Renal cortex interstitium (tissue), 3 donors: ENCODE data around the gene ICAM3. TPM values are rescaled to one million over a fixed set of nuclear protein-coding genes. Genes with fewer than 3 reads are reported as not detected.

Source experiments
- polyA plus RNA-seq, 3 donors: library from polyadenylated mRNA; unstranded; fragments of 120-200 nt; gene quantifications; one replicate each; pipeline ENCODE4 v1.2.1, GENCODE V29; 2013; ENCODE audit not compliant: insufficient read length in 3 of 3

Gene ICAM3
- polyA plus RNA-seq, 3 donors: 8.2 to 10.4 (median 10.0) TPM

Other genes starting within 250 kb of the ICAM3 start
- 1 to 10 TPM; 1.4 to 2.9 (median 2.9) TPM for gene ANGPTL6, start 236.9 kb downstream of the ICAM3 start, polyA plus RNA-seq
- gene PPAN, start 233.3 kb downstream of the ICAM3 start, polyA plus RNA-seq: 10 to 100 TPM; 24.7 to 38.9 (median 34.5) TPM
- gene P2RY11, start 227.9 kb downstream of the ICAM3 start, polyA plus RNA-seq: 10 to 100 TPM; 11.1 to 16.8 (median 14.6) TPM
- 100 to 1,000 TPM; 194 to 214 (median 205) TPM for gene EIF3G, start 219.7 kb downstream of the ICAM3 start, polyA plus RNA-seq
- 100 to 1,000 TPM; 103 to 131 (median 113) TPM for gene DNMT1, start 144.7 kb downstream of the ICAM3 start, polyA plus RNA-seq
- 10 to 100 TPM; 10.2 to 13.0 (median 12.2) TPM for gene S1PR2, start 108.3 kb downstream of the ICAM3 start, polyA plus RNA-seq
- 10 to 100 TPM; 32.0 to 51.4 (median 50.5) TPM for gene MRPL4, start 87.4 kb downstream of the ICAM3 start, polyA plus RNA-seq
- 1 to 10 TPM; 5.3 to 6.7 (median 6.7) TPM for gene ICAM1, start 68.5 kb downstream of the ICAM3 start, polyA plus RNA-seq
- under 1 TPM; 0.22 to 0.44 (median 0.24) TPM for gene ICAM4, start 52.7 kb downstream of the ICAM3 start, polyA plus RNA-seq
- under 1 TPM; 0.12 to 0.42 (median 0.24) TPM for gene ICAM5, start 49.7 kb downstream of the ICAM3 start, polyA plus RNA-seq
- gene ZGLP1, start 29.8 kb downstream of the ICAM3 start, polyA plus RNA-seq: 1 to 10 TPM; 5.6 to 9.7 (median 6.3) TPM
- gene FDX2, start 23.6 kb downstream of the ICAM3 start, polyA plus RNA-seq: 10 to 100 TPM; 14.5 to 23.3 (median 20.6) TPM
- gene RAVER1, start 6.1 kb downstream of the ICAM3 start, polyA plus RNA-seq: 10 to 100 TPM; 21.0 to 38.9 (median 37.3) TPM
- gene TYK2, start 40.9 kb upstream of the ICAM3 start, polyA plus RNA-seq: 100 to 1,000 TPM; 101 to 151 (median 123) TPM
- gene CDC37, start 63.9 kb upstream of the ICAM3 start, polyA plus RNA-seq: 100 to 1,000 TPM; 132 to 185 (median 178) TPM
- 1 to 10 TPM; 1.9 to 5.1 (median 2.1) TPM for gene PDE4A, start 80.9 kb upstream of the ICAM3 start, polyA plus RNA-seq
- gene KEAP1, start 163.7 kb upstream of the ICAM3 start, polyA plus RNA-seq: 10 to 100 TPM; 56.6 to 89.6 (median 75.2) TPM
- gene S1PR5, start 177.8 kb upstream of the ICAM3 start, polyA plus RNA-seq: 1 to 10 TPM in 2 of 3 donors, under 1 TPM in 1; 0.78 to 1.5 (median 1.2) TPM
- gene ATG4D, start 204.3 kb upstream of the ICAM3 start, polyA plus RNA-seq: 10 to 100 TPM; 24.2 to 33.0 (median 30.4) TPM
- 10 to 100 TPM; 33.8 to 36.7 (median 34.4) TPM for gene KRI1, start 226.4 kb upstream of the ICAM3 start, polyA plus RNA-seq
- 10 to 100 TPM in 2 of 3 donors, 1 to 10 TPM in 1; 7.9 to 12.5 (median 10.7) TPM for gene CDKN2D, start 229.4 kb upstream of the ICAM3 start, polyA plus RNA-seq
- gene AP1M2, start 247.7 kb upstream of the ICAM3 start, polyA plus RNA-seq: 10 to 100 TPM; 34.9 to 55.7 (median 38.7) TPM